ENCODE measurements around the gene CDC73.

The CDC73 gene

GRCh38 chr1:193118803-193119730, 2.8 kb upstream of the CDC73 start (continued):
- TF ChIP-seq POU6F1 (CRISPR knock-in tag; IDR thresholded peaks at IDR 0.05; ENCODE audit: borderline replicate concordance, low read depth) (no peak), ZFP3 (CRISPR knock-in tag; IDR thresholded peaks at IDR 0.05) (no peak), ZNF70 (CRISPR knock-in tag; IDR thresholded peaks at IDR 0.05) (no peak), RARB (CRISPR knock-in tag; IDR thresholded peaks at IDR 0.05) (no peak), BACH2 (CRISPR knock-in tag; IDR thresholded peaks at IDR 0.05; ENCODE audit: borderline replicate concordance) (no peak), PPARA (CRISPR knock-in tag; IDR thresholded peaks at IDR 0.05; ENCODE audit: borderline replicate concordance) (no peak), ZNF8 (CRISPR knock-in tag; IDR thresholded peaks at IDR 0.05) (no peak), ZNF565 (CRISPR knock-in tag; conservative IDR thresholded peaks at IDR 0.05; ENCODE audit: low read depth) (no peak), TOX (CRISPR knock-in tag; IDR thresholded peaks at IDR 0.05; ENCODE audit: borderline replicate concordance) (no peak)

GRCh38 chr1:193120604-193121166, 1.1 kb upstream of the CDC73 start:
- TF ChIP-seq TSHZ2 (CRISPR knock-in tag; IDR thresholded peaks at IDR 0.05): no peak
- TF ChIP-seq GLIS3 (CRISPR knock-in tag; IDR thresholded peaks at IDR 0.05): no peak
- no peak for TF ChIP-seq ZNF565 (CRISPR knock-in tag; conservative IDR thresholded peaks at IDR 0.05; ENCODE audit: low read depth)
- TF ChIP-seq ZNF8 (CRISPR knock-in tag; IDR thresholded peaks at IDR 0.05): no peak
- no peak for TF ChIP-seq SNAI2 (CRISPR knock-in tag; IDR thresholded peaks at IDR 0.05)
- TF ChIP-seq TOX (CRISPR knock-in tag; IDR thresholded peaks at IDR 0.05; ENCODE audit: borderline replicate concordance): no peak
- TF ChIP-seq CSRNP3 (CRISPR knock-in tag; IDR thresholded peaks at IDR 0.05): no peak
- TF ChIP-seq CSDC2 (CRISPR knock-in tag; IDR thresholded peaks at IDR 0.05): no peak
- no peak for TF ChIP-seq RARB (CRISPR knock-in tag; IDR thresholded peaks at IDR 0.05)
- TF ChIP-seq BACH2 (CRISPR knock-in tag; IDR thresholded peaks at IDR 0.05; ENCODE audit: borderline replicate concordance): no peak

GRCh38 chr1:193123751-193124150, 1.9 kb downstream of the CDC73 start:
- TF ChIP-seq ESRRG (CRISPR knock-in tag; IDR thresholded peaks at IDR 0.05): no peak
- TF ChIP-seq CREB5 (CRISPR knock-in tag; IDR thresholded peaks at IDR 0.05; ENCODE audit: low read depth): no peak
- TF ChIP-seq SNAI2 (CRISPR knock-in tag; IDR thresholded peaks at IDR 0.05): no peak
- no peak for TF ChIP-seq ZFP30 (CRISPR knock-in tag; IDR thresholded peaks at IDR 0.05)
- TF ChIP-seq CSDC2 (CRISPR knock-in tag; IDR thresholded peaks at IDR 0.05): no peak
- no peak for TF ChIP-seq TSHZ2 (CRISPR knock-in tag; IDR thresholded peaks at IDR 0.05)
- no peak for TF ChIP-seq TCF4 (CRISPR knock-in tag; IDR thresholded peaks at IDR 0.05; ENCODE audit: borderline replicate concordance)
- no peak for TF ChIP-seq BACH2 (CRISPR knock-in tag; IDR thresholded peaks at IDR 0.05; ENCODE audit: borderline replicate concordance)
- TF ChIP-seq ISL1 (CRISPR knock-in tag; IDR thresholded peaks at IDR 0.05): no peak
- TF ChIP-seq RARB (CRISPR knock-in tag; IDR thresholded peaks at IDR 0.05): no peak
- no peak for TF ChIP-seq ZC3H10 (CRISPR knock-in tag; IDR thresholded peaks at IDR 0.05)
- no peak for TF ChIP-seq POU6F1 (CRISPR knock-in tag; IDR thresholded peaks at IDR 0.05; ENCODE audit: borderline replicate concordance, low read depth)
- TF ChIP-seq TOX (CRISPR knock-in tag; IDR thresholded peaks at IDR 0.05; ENCODE audit: borderline replicate concordance): no peak
- TF ChIP-seq ZFP3 (CRISPR knock-in tag; IDR thresholded peaks at IDR 0.05): no peak
- no peak for TF ChIP-seq PPARA (CRISPR knock-in tag; IDR thresholded peaks at IDR 0.05; ENCODE audit: borderline replicate concordance)
- no peak for ATAC-seq

More at GRCh38 chr1:193120604-193121166, 1.1 kb upstream of the CDC73 start:
- ATAC-seq: no peak

Measured in SK-N-SH treated with all-trans-retinoic acid at 6 μM for 48 hours (cell line).